GM23248 (cell line): Measurements from ENCODE around the gene EFHC2.

Source experiments
- EZH2 ChIP-seq: fragments of 200-600 bp; sonication (generic); IDR thresholded peaks from 2 replicates; pipeline ENCODE4 v1.6.1; 2018; ENCODE audit warnings: antibody characterized with exemption, mild to moderate bottlenecking; ENCODE audit not compliant: insufficient read depth, poor library complexity, severe bottlenecking
- EZH2phosphoT487 ChIP-seq: fragments of 200-600 bp; sonication (generic); IDR thresholded peaks from 2 replicates; pipeline ENCODE4 v1.6.1; 2018; ENCODE audit warnings: antibody characterized with exemption, moderate library complexity, mild to moderate bottlenecking, low read depth; ENCODE audit not compliant: insufficient read depth

- no peak for TF ChIP-seq EZH2
- no peak for TF ChIP-seq EZH2phosphoT487
These were observed 186.2 kb downstream of the EFHC2 start for GRCh38 chrX:44157283-44157682.
